Measurements from ENCODE around the gene ALG14.
"Not testable (repeated sequence)": the region's sequence is repeated elsewhere in the genome, so short reads cannot be mapped to it uniquely, and the experiment has no call there.

The ALG14 gene

GRCh38 chr1:95072532-95073419, at the start of gene ALG14:
ALG14 (minus strand) TSS chr1:95072951; CDS start chr1:95072898, 53 bp downstream.
- no peak for FAIRE-seq

GRCh38 chr1:95122151-95122697, 49.5 kb upstream of the ALG14 start:
- FAIRE-seq = no peak

GRCh38 chr1:95119273-95119672, 46.5 kb upstream of the ALG14 start:
- FAIRE-seq = no peak

GRCh38 chr1:95118710-95119109, 46.0 kb upstream of the ALG14 start:
- FAIRE-seq = no peak

- FAIRE-seq = no peak
These were observed 45.3 kb upstream of the ALG14 start for GRCh38 chr1:95118067-95118499.

- no peak for FAIRE-seq
These were observed 44.7 kb upstream of the ALG14 start, which contains the start of gene TLCD4 for GRCh38 chr1:95117207-95118066. TLCD4 (plus strand) TSS chr1:95117355; CDS start chr1:95143902, 26,547 bp downstream.

GRCh38 chr1:95116580-95117206, 43.9 kb upstream of the ALG14 start:
- FAIRE-seq = no peak

- FAIRE-seq = no peak
These were observed 43.0 kb upstream of the ALG14 start for GRCh38 chr1:95115708-95116137.

GRCh38 chr1:95113684-95114083, 40.9 kb upstream of the ALG14 start:
- no peak for FAIRE-seq

GRCh38 chr1:95111014-95111413, 38.3 kb upstream of the ALG14 start:
- no peak for FAIRE-seq

GRCh38 chr1:95108792-95109191, 36.0 kb upstream of the ALG14 start:
- no peak for FAIRE-seq

GRCh38 chr1:95098196-95098595, 25.4 kb upstream of the ALG14 start:
- FAIRE-seq = no peak

GRCh38 chr1:95097426-95097825, 24.7 kb upstream of the ALG14 start:
- FAIRE-seq = no peak

GRCh38 chr1:95096218-95096841, 23.6 kb upstream of the ALG14 start:
- FAIRE-seq = no peak

- FAIRE-seq = no peak
These were observed 23.1 kb upstream of the ALG14 start for GRCh38 chr1:95095833-95096217.

GRCh38 chr1:95094923-95095322, 22.2 kb upstream of the ALG14 start:
- no peak for FAIRE-seq

GRCh38 chr1:95093296-95093695, 20.5 kb upstream of the ALG14 start:
- FAIRE-seq = no peak

GRCh38 chr1:95092891-95093290, 20.1 kb upstream of the ALG14 start:
- not testable (repeated sequence) for FAIRE-seq

GRCh38 chr1:95091290-95091689, 18.5 kb upstream of the ALG14 start:
- not testable (repeated sequence) for FAIRE-seq

GRCh38 chr1:95089650-95090287, 17.0 kb upstream of the ALG14 start:
- no peak for FAIRE-seq

- FAIRE-seq = no peak
These were observed 15.6 kb upstream of the ALG14 start for GRCh38 chr1:95088303-95088702.
